ENCODE measurements around the gene CDK3.

The CDK3 gene

DNA sequence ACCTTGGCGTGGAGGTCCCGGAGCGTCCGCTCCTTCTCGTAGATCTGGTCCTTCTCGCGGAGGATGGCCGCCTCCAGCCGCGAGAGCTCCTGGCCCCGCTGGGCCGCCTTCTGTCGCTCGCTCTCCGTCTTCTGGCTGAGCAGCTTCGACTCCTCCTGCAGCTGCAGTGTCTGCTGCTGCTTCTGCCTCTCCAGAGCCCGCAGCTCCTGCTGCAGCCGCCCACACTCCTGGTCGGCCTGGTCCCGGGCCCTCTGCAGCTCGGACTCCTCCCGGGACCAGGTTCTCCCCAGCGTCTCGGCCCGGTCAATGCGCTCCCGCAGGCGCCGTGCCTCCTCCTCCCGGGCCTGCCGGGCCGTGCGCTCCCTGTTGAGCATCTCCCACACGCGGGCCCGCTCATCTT is 7.6 kb downstream of the CDK3 start:
- 0 out of 2 replicates have a peak, but pooled peaks cover 3% of the 10 kb centered on the region for H3K36me3 ChIP-seq (ENCODE audit: insufficient read depth, low read depth, low read length)
- H3K4me1 ChIP-seq (ENCODE audit: insufficient read depth, low read length): no peaks in the 10 kb centered on the region
- no peak overlapping the region for H3K4me3 ChIP-seq (ENCODE audit: low read length)
- H3K9me3 ChIP-seq (ENCODE audit: insufficient read depth, low read depth, low read length): no peaks in the 10 kb centered on the region
- H3K27me3 ChIP-seq (ENCODE audit: insufficient read depth, low read length): no peaks in the 10 kb centered on the region
- no peak overlapping the region for H3K27ac ChIP-seq (ENCODE audit: low read length)
- H3K9ac ChIP-seq (ENCODE audit: low read depth, low read length): no peak overlapping the region

DNA sequence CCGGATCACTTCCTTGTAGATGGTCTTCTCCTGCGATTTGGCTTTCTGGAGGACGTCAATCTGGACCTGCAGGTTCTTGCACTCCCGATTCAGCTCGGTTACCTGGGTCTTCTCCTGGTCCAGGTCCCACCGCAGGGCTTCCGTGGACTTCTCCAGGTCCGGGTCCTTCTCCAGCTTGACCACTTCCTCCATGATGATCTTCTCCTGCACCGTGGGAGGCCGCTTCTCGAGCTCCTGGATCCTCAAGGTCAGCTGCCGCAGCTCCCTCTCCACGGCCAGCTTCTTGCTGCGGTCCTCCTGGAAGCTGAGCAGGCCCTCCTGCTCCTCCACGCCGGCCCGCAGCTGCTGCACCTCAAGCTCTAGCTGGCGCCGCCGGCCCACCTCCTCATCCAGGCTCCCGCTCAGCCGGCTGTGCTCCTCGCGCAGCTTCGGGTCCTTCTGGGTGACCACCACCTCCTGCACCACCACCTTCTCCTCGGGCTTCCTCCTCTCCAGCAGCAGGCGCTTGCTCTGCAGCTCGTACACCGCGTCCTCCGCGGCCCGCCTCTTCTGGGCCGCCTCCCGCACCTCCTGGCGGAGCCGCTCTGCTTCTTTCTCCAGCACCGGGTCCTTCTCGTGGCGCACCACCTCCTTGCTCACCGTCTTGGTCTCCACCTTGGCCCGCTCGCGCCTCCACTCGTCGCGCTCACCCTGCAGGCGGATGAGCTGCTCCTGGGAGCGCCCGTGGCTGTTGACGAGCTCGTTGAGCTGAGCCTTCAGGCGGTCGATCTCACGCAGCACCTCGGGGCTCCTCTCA is 8.2 kb downstream of the CDK3 start:
- Histone ChIP-seq H3K27me3 (ENCODE audit: insufficient read depth, low read length) (no peaks in the 10 kb centered on the region), H3K27ac (ENCODE audit: low read length) (no peak overlapping the region), H3K9ac (ENCODE audit: low read depth, low read length) (no peak overlapping the region), H3K4me1 (ENCODE audit: insufficient read depth, low read length) (no peaks in the 10 kb centered on the region), H3K36me3 (ENCODE audit: insufficient read depth, low read depth, low read length) (no peaks in the 10 kb centered on the region), H3K4me3 (ENCODE audit: low read length) (no peak overlapping the region), H3K9me3 (ENCODE audit: insufficient read depth, low read depth, low read length) (no peaks in the 10 kb centered on the region)

DNA sequence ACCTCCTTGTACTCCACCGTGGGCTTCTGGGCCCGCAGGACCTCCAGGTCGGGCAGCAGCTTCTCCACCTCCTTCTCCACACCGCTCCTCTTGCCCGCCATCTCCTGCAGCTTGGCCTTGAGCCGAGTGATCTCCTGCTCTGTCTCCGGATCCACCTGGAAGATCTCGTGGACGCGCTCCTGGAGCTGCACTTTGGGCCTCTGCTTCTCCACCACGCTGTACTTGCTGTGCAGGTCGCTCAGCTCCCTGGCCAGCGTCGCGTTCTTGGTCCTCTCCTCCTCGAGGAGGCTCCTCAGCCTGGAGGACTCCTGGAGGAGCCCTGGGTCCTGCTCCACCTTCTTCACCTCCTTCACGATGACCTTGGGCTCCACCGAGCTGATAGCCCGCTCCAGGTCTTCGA is 8.8 kb downstream of the CDK3 start:
- Histone ChIP-seq H3K27me3 (ENCODE audit: insufficient read depth, low read length) (no peaks in the 10 kb centered on the region), H3K27ac (ENCODE audit: low read length) (no peak overlapping the region), H3K9ac (ENCODE audit: low read depth, low read length) (no peak overlapping the region), H3K4me1 (ENCODE audit: insufficient read depth, low read length) (no peaks in the 10 kb centered on the region), H3K9me3 (ENCODE audit: insufficient read depth, low read depth, low read length) (no peaks in the 10 kb centered on the region), H3K4me3 (ENCODE audit: low read length) (no peak overlapping the region), H3K36me3 (ENCODE audit: insufficient read depth, low read depth, low read length) (no peaks in the 10 kb centered on the region)

DNA sequence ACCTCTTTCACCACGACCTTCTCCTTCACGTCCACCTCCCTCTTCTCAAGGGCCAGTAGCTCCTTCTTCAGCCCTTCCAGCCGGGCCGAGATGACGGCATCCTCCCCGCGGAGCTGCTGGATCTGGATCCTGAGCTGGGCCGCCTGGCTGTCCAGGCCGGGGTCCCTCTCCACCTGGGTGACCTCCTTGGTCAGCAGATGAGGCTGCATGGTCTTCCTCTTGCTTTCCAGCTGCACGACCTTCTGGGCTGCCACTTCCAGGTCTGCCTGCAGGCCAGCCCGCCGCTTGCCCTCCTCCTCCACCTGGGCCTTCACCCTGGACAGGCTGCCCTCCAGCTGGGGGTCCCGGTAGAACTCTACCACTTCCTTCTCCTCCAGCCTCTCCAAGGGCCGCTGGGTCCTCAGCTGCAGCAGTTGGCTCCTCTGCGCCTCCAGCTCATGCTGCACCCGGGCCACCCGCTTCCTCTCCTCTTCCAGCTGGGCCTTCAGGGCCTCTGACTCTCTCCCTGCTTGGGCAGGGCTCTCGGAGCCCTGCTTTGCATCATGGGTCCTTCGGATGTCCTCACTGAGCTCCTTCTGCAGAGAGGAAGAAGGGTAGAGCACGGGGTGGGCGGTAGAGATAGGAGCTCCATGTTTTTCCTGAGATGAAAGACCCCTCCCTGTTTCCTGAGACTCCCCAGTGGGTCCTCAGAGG is 9.5 kb downstream of the CDK3 start:
- H3K4me3 ChIP-seq (ENCODE audit: low read length): no peak overlapping the region
- H3K9me3 ChIP-seq (ENCODE audit: insufficient read depth, low read depth, low read length): no peaks in the 10 kb centered on the region
- no peaks in the 10 kb centered on the region for H3K27me3 ChIP-seq (ENCODE audit: insufficient read depth, low read length)
- no peaks in the 10 kb centered on the region for H3K4me1 ChIP-seq (ENCODE audit: insufficient read depth, low read length)
- H3K9ac ChIP-seq (ENCODE audit: low read depth, low read length): no peak overlapping the region
- no peak overlapping the region for H3K27ac ChIP-seq (ENCODE audit: low read length)
- no peaks in the 10 kb centered on the region for H3K36me3 ChIP-seq (ENCODE audit: insufficient read depth, low read depth, low read length)

DNA sequence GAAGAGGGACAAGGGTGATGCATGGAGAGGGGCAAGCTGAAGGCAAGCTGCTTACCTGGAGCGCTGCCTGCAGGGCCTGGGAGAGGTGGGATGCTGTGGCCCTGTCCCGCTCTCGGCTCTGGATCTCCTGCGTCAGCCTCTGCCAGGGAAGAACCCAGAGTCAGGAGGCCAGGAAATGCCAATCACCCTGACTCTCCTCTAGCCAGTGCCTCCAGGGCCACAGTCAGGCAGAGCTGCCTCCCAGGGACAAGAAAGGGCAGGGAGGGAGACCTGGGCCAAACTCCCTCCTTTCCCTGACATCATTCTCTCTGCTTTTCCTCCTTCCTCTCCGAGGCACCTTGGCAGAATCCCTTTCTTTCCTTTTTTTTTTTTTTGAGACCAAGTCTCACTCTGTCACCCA is 11.3 kb downstream of the CDK3 start:
- Histone ChIP-seq H3K27ac (ENCODE audit: low read length) (no peak overlapping the region), H3K36me3 (ENCODE audit: insufficient read depth, low read depth, low read length) (no peaks in the 10 kb centered on the region), H3K27me3 (ENCODE audit: insufficient read depth, low read length) (no peaks in the 10 kb centered on the region), H3K4me1 (ENCODE audit: insufficient read depth, low read length) (no peaks in the 10 kb centered on the region), H3K9me3 (ENCODE audit: insufficient read depth, low read depth, low read length) (no peaks in the 10 kb centered on the region), H3K4me3 (ENCODE audit: low read length) (no peak overlapping the region), H3K9ac (ENCODE audit: low read depth, low read length) (no peak overlapping the region; the same call in 1 of the 2 replicates)

DNA sequence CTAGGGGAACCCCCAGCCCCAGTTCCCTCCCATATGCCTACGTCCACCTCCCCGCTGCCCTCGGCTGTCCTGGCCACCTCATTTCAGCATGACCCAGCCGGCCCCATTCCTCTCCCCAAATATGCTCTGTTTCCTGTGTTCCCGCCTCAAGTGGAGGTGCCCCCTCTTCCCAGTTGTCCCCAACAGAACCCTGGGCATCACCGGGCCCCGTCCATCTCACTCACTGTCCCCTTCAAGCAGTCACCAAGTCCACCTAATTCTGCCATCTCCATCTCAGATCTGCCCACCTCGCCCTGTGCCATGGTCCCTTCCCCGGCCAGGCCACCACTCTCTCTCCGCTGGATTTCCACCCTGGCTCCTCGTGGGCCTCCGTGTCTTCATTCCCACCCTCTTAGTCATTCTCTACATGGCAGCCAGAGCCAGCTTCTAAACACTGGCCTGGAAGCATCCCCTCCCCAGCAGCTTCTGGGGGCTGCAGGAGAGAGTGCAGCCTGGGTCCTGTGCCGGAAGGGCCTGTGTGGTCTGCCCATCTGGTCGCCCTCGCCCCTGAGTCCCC is 12.8 kb downstream of the CDK3 start:
- Histone ChIP-seq H3K4me1 (ENCODE audit: insufficient read depth, low read length) (no peaks in the 10 kb centered on the region), H3K27me3 (ENCODE audit: insufficient read depth, low read length) (no peaks in the 10 kb centered on the region), H3K9me3 (ENCODE audit: insufficient read depth, low read depth, low read length) (no peaks in the 10 kb centered on the region), H3K4me3 (ENCODE audit: low read length) (no peak overlapping the region), H3K27ac (ENCODE audit: low read length) (no peak overlapping the region), H3K36me3 (ENCODE audit: insufficient read depth, low read depth, low read length) (no peaks in the 10 kb centered on the region), H3K9ac (ENCODE audit: low read depth, low read length) (no peak overlapping the region)

DNA sequence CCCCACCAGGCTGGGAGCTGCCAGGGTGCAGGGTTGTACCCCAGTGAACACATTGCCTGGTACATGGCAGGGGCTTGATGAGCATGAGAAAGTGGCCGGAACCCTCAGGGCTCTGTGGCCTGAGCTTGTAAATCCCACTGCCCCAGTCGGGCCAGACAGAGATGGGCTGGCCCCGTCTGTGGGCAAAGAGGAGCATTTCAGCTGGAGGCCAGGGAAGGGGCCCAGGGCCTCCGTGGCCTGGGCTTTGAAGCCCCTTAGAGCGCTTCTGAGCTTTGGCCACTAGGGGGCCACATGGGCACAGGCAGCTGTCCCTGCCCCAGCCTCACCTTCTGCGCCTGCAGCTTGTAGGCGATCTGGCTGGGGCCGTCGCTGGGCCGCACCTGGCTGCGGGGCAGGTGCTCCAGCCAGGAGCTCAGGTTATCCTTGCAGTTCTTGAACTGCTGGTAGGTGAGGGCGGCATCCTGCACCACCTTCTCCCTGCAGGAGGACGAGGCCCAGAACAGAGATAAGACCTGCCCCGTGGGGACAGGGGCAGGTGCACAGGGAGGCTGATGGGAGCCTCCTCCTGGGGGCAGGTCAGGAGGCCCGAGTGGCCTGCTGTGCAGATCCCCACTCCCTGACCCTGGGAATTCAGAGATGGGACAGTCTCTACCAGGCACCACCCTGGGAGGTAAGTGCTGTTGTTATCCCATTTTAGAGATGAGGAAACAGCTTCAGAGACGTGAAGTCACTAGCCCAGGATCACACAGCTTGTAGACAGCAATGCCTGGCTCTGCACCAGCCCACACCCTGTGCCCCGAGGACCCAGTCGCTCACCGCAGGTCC is 13.7 kb downstream of the CDK3 start:
- no peaks in the 10 kb centered on the region for H3K27me3 ChIP-seq (ENCODE audit: insufficient read depth, low read length)
- H3K27ac ChIP-seq (ENCODE audit: low read length): no peak overlapping the region
- no peaks in the 10 kb centered on the region for H3K36me3 ChIP-seq (ENCODE audit: insufficient read depth, low read depth, low read length)
- H3K4me3 ChIP-seq (ENCODE audit: low read length): no peak overlapping the region
- H3K4me1 ChIP-seq (ENCODE audit: insufficient read depth, low read length): no peaks in the 10 kb centered on the region
- no peaks in the 10 kb centered on the region for H3K9me3 ChIP-seq (ENCODE audit: insufficient read depth, low read depth, low read length)
- no peak overlapping the region for H3K9ac ChIP-seq (ENCODE audit: low read depth, low read length)

DNA sequence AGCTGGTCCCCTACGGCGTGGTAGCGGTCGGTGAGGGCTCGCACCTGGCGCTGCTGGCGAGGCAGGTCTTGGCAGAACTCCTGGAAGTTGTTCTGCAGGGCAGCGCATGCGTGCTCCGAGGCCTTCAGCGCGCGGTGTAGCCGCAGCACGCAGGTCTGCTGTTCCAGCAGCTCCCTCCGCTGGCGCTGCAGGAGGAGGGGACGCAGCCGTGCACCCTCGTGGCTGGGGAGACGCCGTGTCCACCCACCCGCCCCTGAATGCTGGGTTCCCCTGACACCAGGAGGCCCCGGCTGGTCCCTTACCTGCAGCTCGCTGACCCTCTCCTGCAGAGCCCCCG is 14.2 kb downstream of the CDK3 start:
- Histone ChIP-seq H3K27me3 (ENCODE audit: insufficient read depth, low read length) (no peaks in the 10 kb centered on the region), H3K36me3 (ENCODE audit: insufficient read depth, low read depth, low read length) (no peaks in the 10 kb centered on the region), H3K4me1 (ENCODE audit: insufficient read depth, low read length) (no peaks in the 10 kb centered on the region), H3K9me3 (ENCODE audit: insufficient read depth, low read depth, low read length) (no peaks in the 10 kb centered on the region), H3K4me3 (ENCODE audit: low read length) (no peak overlapping the region), H3K27ac (ENCODE audit: low read length) (no peak overlapping the region), H3K9ac (ENCODE audit: low read depth, low read length) (no peak overlapping the region)

DNA sequence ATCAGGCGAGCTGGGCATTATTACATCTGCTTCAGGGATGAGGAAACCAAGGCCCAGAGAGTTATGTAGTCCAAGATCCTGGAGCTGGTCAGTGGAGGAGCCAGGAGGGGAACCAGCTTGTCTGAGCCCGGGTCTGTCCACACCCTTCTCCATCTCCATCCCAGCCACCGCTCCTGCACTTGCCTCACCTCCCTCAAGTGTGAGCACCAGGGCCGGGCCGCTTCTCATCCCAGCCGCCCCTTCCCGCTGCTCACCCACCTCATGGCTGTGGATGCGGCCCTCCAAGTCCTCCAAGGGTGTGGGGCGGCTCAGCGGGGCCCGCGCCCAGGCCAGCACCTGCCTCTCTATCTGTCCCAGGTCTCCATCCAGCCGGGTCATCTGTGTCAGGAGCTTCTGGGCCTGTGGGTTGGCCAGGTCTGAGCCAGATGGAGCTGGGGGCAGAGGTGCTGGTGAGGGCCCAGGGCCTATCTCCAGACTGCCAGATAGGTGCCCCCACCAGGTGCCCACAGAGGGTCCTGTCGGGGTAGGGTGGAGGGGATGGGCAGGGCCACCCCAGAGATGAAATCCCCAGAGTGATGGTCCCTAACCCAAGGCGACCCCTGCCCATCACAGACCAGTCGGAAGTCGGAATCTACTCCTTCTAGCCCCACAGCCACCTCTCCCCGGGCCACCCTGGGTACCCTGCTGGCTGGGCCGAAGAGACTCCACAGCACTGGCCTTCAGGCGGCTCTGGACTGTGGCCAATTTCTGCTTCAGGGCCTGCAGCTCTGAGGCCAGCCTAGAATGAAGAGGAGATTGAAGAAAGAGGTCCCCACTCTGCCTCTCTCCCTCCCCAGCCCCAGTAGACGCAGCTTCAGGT is 17.1 kb downstream of the CDK3 start:
- Histone ChIP-seq H3K4me3 (ENCODE audit: low read length) (no peak overlapping the region), H3K9me3 (ENCODE audit: insufficient read depth, low read depth, low read length) (no peaks in the 10 kb centered on the region), H3K4me1 (ENCODE audit: insufficient read depth, low read length) (no peaks in the 10 kb centered on the region), H3K36me3 (ENCODE audit: insufficient read depth, low read depth, low read length) (no peaks in the 10 kb centered on the region), H3K9ac (ENCODE audit: low read depth, low read length) (no peak overlapping the region), H3K27ac (ENCODE audit: low read length) (no peak overlapping the region), H3K27me3 (ENCODE audit: insufficient read depth, low read length) (no peaks in the 10 kb centered on the region)

DNA sequence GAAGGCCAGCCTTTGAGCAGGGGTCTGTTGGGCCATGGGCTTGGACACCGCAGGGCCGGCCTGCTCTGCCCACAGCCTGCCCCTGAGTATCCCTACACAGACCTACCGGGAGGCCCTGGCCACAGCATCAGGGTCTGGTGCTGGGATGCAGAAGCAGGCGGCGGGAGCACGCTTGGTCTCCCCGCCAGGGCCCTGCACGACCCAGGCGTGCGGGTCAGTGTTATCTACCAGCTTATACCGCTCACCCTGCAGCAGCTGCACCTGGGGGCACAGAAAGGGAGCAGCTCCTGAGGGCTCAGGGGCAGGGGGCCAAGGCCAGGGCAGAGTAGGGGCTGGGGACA is 17.7 kb downstream of the CDK3 start:
- Histone ChIP-seq H3K27me3 (ENCODE audit: insufficient read depth, low read length) (no peaks in the 10 kb centered on the region), H3K4me1 (ENCODE audit: insufficient read depth, low read length) (no peaks in the 10 kb centered on the region), H3K27ac (ENCODE audit: low read length) (no peak overlapping the region), H3K4me3 (ENCODE audit: low read length) (no peak overlapping the region), H3K36me3 (ENCODE audit: insufficient read depth, low read depth, low read length) (no peaks in the 10 kb centered on the region), H3K9me3 (ENCODE audit: insufficient read depth, low read depth, low read length) (no peaks in the 10 kb centered on the region), H3K9ac (ENCODE audit: low read depth, low read length) (no peak overlapping the region)

DNA sequence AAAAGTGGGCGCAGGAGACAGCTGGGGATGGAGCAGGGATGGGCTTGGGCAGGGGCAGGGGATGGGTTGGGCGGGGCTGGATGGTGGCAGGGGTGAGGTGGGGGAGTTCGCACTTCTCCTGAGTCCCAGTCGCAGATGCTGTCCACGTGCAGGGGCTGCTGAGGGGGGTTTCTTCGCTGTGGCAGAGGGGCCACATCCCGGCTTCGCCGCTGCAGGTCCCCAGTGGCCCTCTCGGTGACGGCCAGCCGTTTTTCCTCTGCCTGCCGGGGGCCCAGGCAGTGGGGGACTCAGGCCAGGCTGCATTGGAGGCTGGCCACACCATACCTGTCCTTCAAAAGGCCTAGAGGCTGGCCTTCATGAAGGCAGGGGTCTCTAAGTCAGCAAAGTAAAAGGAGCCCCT is 18.1 kb downstream of the CDK3 start:
- no peak overlapping the region for H3K9ac ChIP-seq (ENCODE audit: low read depth, low read length)
- H3K4me1 ChIP-seq (ENCODE audit: insufficient read depth, low read length): no peaks in the 10 kb centered on the region
- no peaks in the 10 kb centered on the region for H3K36me3 ChIP-seq (ENCODE audit: insufficient read depth, low read depth, low read length)
- no peak overlapping the region for H3K27ac ChIP-seq (ENCODE audit: low read length)
- no peak overlapping the region for H3K4me3 ChIP-seq (ENCODE audit: low read length)
- H3K9me3 ChIP-seq (ENCODE audit: insufficient read depth, low read depth, low read length): no peaks in the 10 kb centered on the region
- H3K27me3 ChIP-seq (ENCODE audit: insufficient read depth, low read length): no peaks in the 10 kb centered on the region
